ENCODE data around the gene GRAMD1B.

- TF ChIP-seq POLR2A (IDR thresholded peaks at IDR 0.05; ENCODE audit: low read length) (no peak), GATA1 (IDR thresholded peaks at IDR 0.05; ENCODE audit: low read depth, low read length) (no peak)
Observed at GRCh38 chr11:123547180-123547579, 117.1 kb downstream of the GRAMD1B start.

Measured in erythroblast (primary cell).